K562 (cell line): ENCODE measurements around the gene MMP20. TPM values are rescaled to one million over a fixed set of nuclear protein-coding genes. Genes with fewer than 3 reads are reported as not detected.

Experiments
- ATAC-seq: fragments of 200-7000 bp; cut with Tn5 transposase; 3 replicates; pipeline ENCODE4 v1.9.1; 2020; ENCODE audit warnings: moderate library complexity
- BruUV-seq: library from RNA; stranded (reverse); fragments of 400-500 nt; replicated peaks from 2 replicates; lab custom pipeline; 2021; lab: Mats Ljungman, UMichigan
- CTCF ChIA-PET: fragments of 300-600 bp; formaldehyde crosslinking; extraction: SDS; loops from one replicate; lab custom pipeline; 2021; ENCODE audit warnings: low intra/inter-chr PET ratio; lab: Yijun Ruan, JAX
- POLR2A ChIA-PET: fragments of 300-600, 350-650 bp; sonication (Branson Sonifier 250); formaldehyde crosslinking; extraction: SDS; loops from one replicate; lab custom pipeline; 2021; ENCODE audit warnings: antibody characterized with exemption, inconsistent platforms; lab: Yijun Ruan, JAX
- DNase-seq, 4 experiments: peaks; one replicate each; pipeline versions ENCODE4 v3.0.0 to v3.0.0-alpha.2; 2011 to 2018; ENCODE audit warnings: low spot score in 3 of 4, mixed read lengths in 3 of 4; ENCODE audit errors: extremely low read depth in 1 of 4
- FAIRE-seq: peaks from 2 replicates; lab custom pipeline; 2011; peaks lifted over from hg19 to GRCh38; lab: Jason Lieb, UNC
- H2AFZ ChIP-seq: 2 replicates; pipeline ENCODE4 v1.6.0; 2011; ENCODE audit warnings: low read depth, low read length, control low read depth, inconsistent platforms
- H3K27ac ChIP-seq: fragments of 200-600 bp; 3 replicates; pipeline ENCODE4 v1.8.0; 2011; ENCODE audit warnings: low read depth, mild to moderate bottlenecking, control low read depth, inconsistent platforms, low read length, moderate library complexity, mixed read lengths; ENCODE audit errors: extremely low read depth
- H3K27me3 ChIP-seq, 2 experiments: fragments of 300-600 bp in 1 of 2; 2 replicates in 1 of 2; 3 replicates in 1 of 2; pipeline versions ENCODE4 v1.6.0 to v1.8.0; 2011; ENCODE audit warnings: inconsistent platforms in 2 of 2, low read length in 2 of 2, mild to moderate bottlenecking in 1 of 2, mixed read lengths in 1 of 2, moderate library complexity in 1 of 2; ENCODE audit not compliant: control insufficient read depth in 2 of 2, insufficient read depth in 2 of 2
- H3K36me3 ChIP-seq: fragments of 300-600 bp; 3 replicates; pipeline ENCODE4 v1.8.0; 2011; ENCODE audit warnings: mild to moderate bottlenecking, low read length, inconsistent platforms; ENCODE audit not compliant: control insufficient read depth, insufficient read depth
- H3K4me1 ChIP-seq, 2 experiments: fragments of 200-600 bp in 1 of 2; replicated peaks in 1 of 2; 2 replicates in 1 of 2; 3 replicates in 1 of 2; pipeline versions ENCODE4 v1.5.1 to v1.8.0; 2011; ENCODE audit warnings: inconsistent platforms in 2 of 2, low read length in 2 of 2, mild to moderate bottlenecking in 1 of 2, mixed read lengths in 1 of 2, moderate library complexity in 1 of 2; ENCODE audit not compliant: control insufficient read depth in 2 of 2, insufficient read depth in 2 of 2
- H3K4me2 ChIP-seq: 2 replicates; pipeline ENCODE4 v1.6.1; 2011; ENCODE audit warnings: low read length, control low read depth, inconsistent platforms, mixed read lengths; ENCODE audit not compliant: insufficient read depth
- H3K4me3 ChIP-seq: fragments of 200-600 bp; sonication (generic), shearing (Covaris generic); 2 replicates; pipeline ENCODE4 v1.5.1; 2016; ENCODE audit warnings: control low read depth, inconsistent platforms
- H3K79me2 ChIP-seq: fragments of 200-600 bp; 3 replicates; pipeline ENCODE4 v1.8.0; 2011; ENCODE audit warnings: low read length, inconsistent platforms; ENCODE audit not compliant: control insufficient read depth, insufficient read depth
- H3K9ac ChIP-seq, 2 experiments: 2 replicates each; pipeline versions ENCODE4 v1.6.0 to v1.6.1; 2011; ENCODE audit warnings: low read depth in 2 of 2, low read length in 2 of 2, control low read depth in 1 of 2, inconsistent platforms in 1 of 2, mild to moderate bottlenecking in 1 of 2, mixed read lengths in 1 of 2; ENCODE audit not compliant: insufficient read depth in 1 of 2
- H3K9me1 ChIP-seq: one replicate; pipeline ENCODE4 v1.6.0; 2011; ENCODE audit warnings: inconsistent platforms, mild to moderate bottlenecking, low read length, moderate library complexity; ENCODE audit not compliant: control insufficient read depth, insufficient read depth
- H3K9me3 ChIP-seq: replicated peaks from 2 replicates; pipeline ENCODE4 v1.5.1; 2011; ENCODE audit warnings: low read depth, low read length, inconsistent platforms; ENCODE audit not compliant: control insufficient read depth, insufficient read depth
- H4K20me1 ChIP-seq: replicated peaks from 2 replicates; pipeline ENCODE4 v1.6.1; 2011; ENCODE audit warnings: low read length, inconsistent platforms, mixed read lengths; ENCODE audit not compliant: control insufficient read depth, insufficient read depth
- ASH1L ChIP-seq: fragments of 450-650 bp; IDR thresholded peaks from 2 replicates; pipeline ENCODE4 v1.6.1; 2018; ENCODE audit warnings: borderline replicate concordance, mild to moderate bottlenecking, low read depth; ENCODE audit not compliant: partially characterized antibody
- BCOR ChIP-seq: fragments of 450-650 bp; IDR thresholded peaks from 2 replicates; pipeline ENCODE4 v1.6.1; 2016
- ELF2 ChIP-seq: fragments of 250-450 bp; sonication (Bioruptor Pico); IDR thresholded peaks from 2 replicates; pipeline ENCODE4 v1.5.0; 2021; ENCODE audit warnings: mild to moderate bottlenecking
- EWSR1 ChIP-seq: fragments of 450-650 bp; IDR thresholded peaks from 2 replicates; pipeline ENCODE4 v1.6.1; 2018; ENCODE audit warnings: borderline replicate concordance, mild to moderate bottlenecking, low read depth, moderate library complexity; ENCODE audit not compliant: partially characterized antibody
- NEUROD1 ChIP-seq: fragments of 150-350 bp; IDR thresholded peaks from 2 replicates; pipeline ENCODE4 v1.6.1; 2014; ENCODE audit warnings: borderline replicate concordance, low read length, low read depth; ENCODE audit not compliant: partially characterized antibody
- NR4A1 ChIP-seq, 2 experiments: fragments of 250-450 bp in 1 of 2; fragments of 450-650 bp in 1 of 2; sonication (Bioruptor Pico) in 1 of 2; IDR thresholded peaks; 2 replicates each; pipeline versions ENCODE4 v1.4.0 to v1.6.1; 2016 to 2020; ENCODE audit warnings: mild to moderate bottlenecking in 2 of 2, missing compliant biosample characterization in 1 of 2, missing genetic modification characterization in 1 of 2, moderate library complexity in 1 of 2
- POLR3A ChIP-seq: IDR thresholded peaks from 2 replicates; pipeline ENCODE4 v1.6.1; 2011; ENCODE audit warnings: borderline replicate concordance, mild to moderate bottlenecking, moderate library complexity; ENCODE audit not compliant: insufficient read length, insufficient read depth; ENCODE audit errors: extremely low read depth
- SAFB ChIP-seq: fragments of 200-400 bp; formaldehyde crosslinking; IDR thresholded peaks from 2 replicates; pipeline ENCODE4 v1.6.1; 2017; ENCODE audit warnings: low read depth, low read length, borderline replicate concordance
- SRSF3 ChIP-seq: fragments of 200-400 bp; formaldehyde crosslinking; IDR thresholded peaks from 2 replicates; pipeline ENCODE4 v1.6.1; 2016; ENCODE audit warnings: mild to moderate bottlenecking, low read length, moderate library complexity; ENCODE audit not compliant: insufficient read depth
- THRAP3 ChIP-seq: fragments of 450-650 bp; IDR thresholded peaks from 2 replicates; pipeline ENCODE4 v1.6.1; 2016; ENCODE audit warnings: mild to moderate bottlenecking, inconsistent platforms, borderline replicate concordance
- ZNF324 ChIP-seq: fragments of 250-450 bp; sonication (Bioruptor Pico); IDR thresholded peaks from 2 replicates; pipeline ENCODE4 v1.4.0; 2020; ENCODE audit warnings: mild to moderate bottlenecking
- ZNF41 ChIP-seq: fragments of 250-450 bp; sonication (Bioruptor Pico); conservative IDR thresholded peaks from 2 replicates; pipeline ENCODE4 v1.4.0; 2020; ENCODE audit warnings: mild to moderate bottlenecking
- WGBS: fragments of 100-300 bp; shearing (Covaris generic); methylation state at CpG from one replicate; pipeline ENCODE4 v1.1.6; 2016; ENCODE audit warnings: low coverage, mixed read lengths; ENCODE audit not compliant: insufficient coverage; ENCODE audit errors: missing lambda C conversion rate; 5-methylcytosine and 5-hydroxymethylcytosine counted together
- in situ Hi-C: fragments of 300-500 bp; cut with MboI; formaldehyde crosslinking; loops from 4 replicates; pipeline ENCODE4 v1.15.0; 2018; ENCODE audit warnings: inconsistent platforms, mixed read lengths
- intact Hi-C: fragments of 100-400 bp; cut with micrococcal nuclease; formaldehyde crosslinking; loops from 2 replicates; pipeline ENCODE4 v1.14.2; 2022
- polyA plus RNA-seq, 8 experiments: library from polyadenylated mRNA; depleted of rRNA in 4 of 8; stranded (reverse) in 5 of 8; unstranded in 3 of 8; fragments of >200 nt; fragmentation: Nextera tagmentation in 2 of 8; fragmentation: Illumina TruSeq in 1 of 8; extraction: Ambion mirVana in 2 of 8; extraction: Trizol in 1 of 8; gene quantifications; 2 replicates each; pipeline versions ENCODE4 v1.2.1 to v1.2.3, GENCODE V29; 2011 to 2014; ENCODE audit warnings: inconsistent platforms in 1 of 8, missing spikeins in 1 of 8
- total RNA-seq, 7 experiments: library from RNA; depleted of rRNA in 6 of 7; stranded (reverse); fragments of >200 nt in 6 of 7; fragmentation: Illumina TruSeq in 2 of 7; extraction: Trizol in 2 of 7; gene quantifications; 2 replicates each; pipeline versions ENCODE4 v1.2.1 to v1.2.3, GENCODE V29; 2011 to 2021; ENCODE audit warnings: low replicate concordance in 1 of 7
- TF ChIP-seq, protein P1 (sequence below): fragments of 450-650 bp; formaldehyde crosslinking; conservative IDR thresholded peaks from 2 replicates; pipeline ENCODE4 v1.4.0; 2022; ENCODE audit warnings: mild to moderate bottlenecking, missing genetic modification characterization
- TF ChIP-seq, protein P2 (sequence below): fragments of 250-450 bp; sonication (Bioruptor Pico); IDR thresholded peaks from 2 replicates; pipeline ENCODE4 v1.4.0; 2020; ENCODE audit warnings: borderline replicate concordance
- TF ChIP-seq, protein P3 (sequence below): sonication (generic); formaldehyde crosslinking; IDR thresholded peaks from 2 replicates; pipeline ENCODE4 v1.8.0; 2022; ENCODE audit warnings: mild to moderate bottlenecking, missing genetic modification reagents
- TF ChIP-seq, protein P4 (sequence below): fragments of 150-350 bp; conservative IDR thresholded peaks from 2 replicates; pipeline ENCODE4 v1.6.1; 2014; ENCODE audit warnings: low read length

The MMP20 gene
- total and polyA plus RNA-seq, 9 of the 15 experiments (the other 6 are each of a cell fraction or from before 2014, with no cell fraction given) = not detected

DNA sequence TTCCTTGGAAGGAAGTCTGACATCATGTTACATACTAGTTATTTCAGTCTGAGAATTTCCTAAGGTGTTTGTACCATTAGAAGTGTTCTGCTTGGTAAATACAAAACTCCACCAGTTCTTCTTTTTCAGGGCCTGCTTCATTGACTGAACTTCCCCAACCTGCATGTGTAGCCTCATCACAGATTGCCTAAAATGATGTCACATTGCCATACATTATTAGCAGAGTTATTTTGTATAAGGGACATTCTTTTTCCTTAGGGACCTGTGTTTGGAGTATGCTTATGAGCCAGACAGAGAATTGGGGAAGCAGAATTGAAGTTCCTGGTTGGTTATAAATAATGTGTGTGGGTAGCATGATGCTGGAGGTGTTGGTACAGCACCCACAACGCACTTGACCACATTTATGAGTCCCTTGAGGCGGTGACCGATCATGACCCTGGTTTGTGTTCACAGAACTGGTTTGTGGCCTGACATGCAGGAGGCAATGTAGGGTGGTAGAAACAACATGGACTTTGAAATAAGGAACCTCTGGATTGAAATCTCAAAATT is 78.1 kb downstream of the MMP20 start (continued):
- TF ChIP-seq NR4A1 (CRISPR knock-in tag; IDR thresholded peaks at IDR 0.05) (no peak), NR4A1 (tag; IDR thresholded peaks at IDR 0.05) (no peak), NEUROD1 (no peak), ZNF324 (CRISPR knock-in tag) (no peak), SAFB (no peak), EWSR1 (no peak)
- TF ChIP-seq, protein P1, sequence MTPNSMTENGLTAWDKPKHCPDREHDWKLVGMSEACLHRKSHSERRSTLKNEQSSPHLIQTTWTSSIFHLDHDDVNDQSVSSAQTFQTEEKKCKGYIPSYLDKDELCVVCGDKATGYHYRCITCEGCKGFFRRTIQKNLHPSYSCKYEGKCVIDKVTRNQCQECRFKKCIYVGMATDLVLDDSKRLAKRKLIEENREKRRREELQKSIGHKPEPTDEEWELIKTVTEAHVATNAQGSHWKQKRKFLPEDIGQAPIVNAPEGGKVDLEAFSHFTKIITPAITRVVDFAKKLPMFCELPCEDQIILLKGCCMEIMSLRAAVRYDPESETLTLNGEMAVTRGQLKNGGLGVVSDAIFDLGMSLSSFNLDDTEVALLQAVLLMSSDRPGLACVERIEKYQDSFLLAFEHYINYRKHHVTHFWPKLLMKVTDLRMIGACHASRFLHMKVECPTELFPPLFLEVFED (CRISPR knock-in tag) = no peak
- TF ChIP-seq, protein P2, sequence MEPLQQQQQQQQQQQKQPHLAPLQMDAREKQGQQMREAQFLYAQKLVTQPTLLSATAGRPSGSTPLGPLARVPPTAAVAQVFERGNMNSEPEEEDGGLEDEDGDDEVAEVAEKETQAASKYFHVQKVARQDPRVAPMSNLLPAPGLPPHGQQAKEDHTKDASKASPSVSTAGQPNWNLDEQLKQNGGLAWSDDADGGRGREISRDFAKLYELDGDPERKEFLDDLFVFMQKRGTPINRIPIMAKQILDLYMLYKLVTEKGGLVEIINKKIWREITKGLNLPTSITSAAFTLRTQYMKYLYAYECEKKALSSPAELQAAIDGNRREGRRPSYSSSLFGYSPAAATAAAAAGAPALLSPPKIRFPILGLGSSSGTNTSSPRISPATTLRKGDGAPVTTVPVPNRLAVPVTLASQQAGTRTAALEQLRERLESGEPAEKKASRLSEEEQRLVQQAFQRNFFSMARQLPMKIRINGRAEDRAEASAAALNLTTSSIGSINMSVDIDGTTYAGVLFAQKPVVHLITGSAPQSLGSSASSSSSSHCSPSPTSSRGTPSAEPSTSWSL = no peak

DNA sequence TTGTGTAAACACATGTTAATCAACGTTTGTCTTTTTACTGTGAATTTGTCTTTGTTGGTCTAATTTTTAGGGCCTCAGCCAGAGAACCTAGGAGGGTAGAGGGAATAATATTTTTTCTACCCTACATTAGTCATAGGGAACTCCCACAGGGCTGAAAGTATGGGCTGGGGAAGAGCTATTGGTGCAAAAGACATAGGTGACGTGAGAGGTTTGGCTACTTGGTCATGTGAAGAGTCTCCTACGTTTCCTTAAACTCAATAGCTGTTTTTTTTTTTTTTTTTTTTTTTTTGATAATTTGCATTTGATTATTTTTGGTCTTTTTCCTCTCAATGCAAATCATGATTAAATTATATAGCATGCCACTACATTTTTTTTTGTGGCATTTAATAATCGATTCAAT is 78.7 kb downstream of the MMP20 start:
- Histone ChIP-seq H3K27ac (no peak overlapping the region), H2AFZ (no peak overlapping the region), H3K36me3 (no peaks in the 10 kb centered on the region), H3K4me3 (no peak overlapping the region), H3K4me1 (no peaks in the 10 kb centered on the region), H4K20me1 (no peaks in the 10 kb centered on the region), H3K27me3 (no peaks in the 10 kb centered on the region), H3K4me2 (no peak overlapping the region), H3K9ac (no peak overlapping the region), H3K9me3 (no peaks in the 10 kb centered on the region), H3K9me1 (no peaks in the 10 kb centered on the region), H3K79me2 (no peaks in the 10 kb centered on the region)
- BruUV-seq = no TSS peak
- intact Hi-C loops = no loop called here
- WGBS = 3% methylated on average over 4 of the region's 4 CpGs
- POLR2A ChIA-PET = no interaction called here
- ATAC-seq = no peak
- in situ Hi-C loops = no loop called here
- CTCF ChIA-PET = no interaction called here
- no peak for FAIRE-seq
- DNase-seq = no peak
- TF ChIP-seq POLR3A = no peak
- TF ChIP-seq ELF2 = no peak
- no peak for TF ChIP-seq SRSF3
- TF ChIP-seq BCOR = no peak
- TF ChIP-seq, protein P3, sequence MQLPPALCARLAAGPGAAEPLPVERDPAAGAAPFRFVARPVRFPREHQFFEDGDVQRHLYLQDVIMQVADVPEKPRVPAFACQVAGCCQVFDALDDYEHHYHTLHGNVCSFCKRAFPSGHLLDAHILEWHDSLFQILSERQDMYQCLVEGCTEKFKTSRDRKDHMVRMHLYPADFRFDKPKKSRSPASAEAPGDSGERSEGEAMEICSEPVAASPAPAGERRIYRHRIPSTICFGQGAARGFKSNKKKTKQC = no peak
- no peak for TF ChIP-seq ZNF41 (CRISPR knock-in tag)
- TF ChIP-seq, protein P4, sequence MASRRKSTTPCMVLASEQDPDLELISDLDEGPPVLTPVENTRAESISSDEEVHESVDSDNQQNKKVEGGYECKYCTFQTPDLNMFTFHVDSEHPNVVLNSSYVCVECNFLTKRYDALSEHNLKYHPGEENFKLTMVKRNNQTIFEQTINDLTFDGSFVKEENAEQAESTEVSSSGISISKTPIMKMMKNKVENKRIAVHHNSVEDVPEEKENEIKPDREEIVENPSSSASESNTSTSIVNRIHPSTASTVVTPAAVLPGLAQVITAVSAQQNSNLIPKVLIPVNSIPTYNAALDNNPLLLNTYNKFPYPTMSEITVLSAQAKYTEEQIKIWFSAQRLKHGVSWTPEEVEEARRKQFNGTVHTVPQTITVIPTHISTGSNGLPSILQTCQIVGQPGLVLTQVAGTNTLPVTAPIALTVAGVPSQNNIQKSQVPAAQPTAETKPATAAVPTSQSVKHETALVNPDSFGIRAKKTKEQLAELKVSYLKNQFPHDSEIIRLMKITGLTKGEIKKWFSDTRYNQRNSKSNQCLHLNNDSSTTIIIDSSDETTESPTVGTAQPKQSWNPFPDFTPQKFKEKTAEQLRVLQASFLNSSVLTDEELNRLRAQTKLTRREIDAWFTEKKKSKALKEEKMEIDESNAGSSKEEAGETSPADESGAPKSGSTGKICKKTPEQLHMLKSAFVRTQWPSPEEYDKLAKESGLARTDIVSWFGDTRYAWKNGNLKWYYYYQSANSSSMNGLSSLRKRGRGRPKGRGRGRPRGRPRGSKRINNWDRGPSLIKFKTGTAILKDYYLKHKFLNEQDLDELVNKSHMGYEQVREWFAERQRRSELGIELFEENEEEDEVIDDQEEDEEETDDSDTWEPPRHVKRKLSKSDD = no peak
- TF ChIP-seq ASH1L = no peak
- TF ChIP-seq THRAP3 = no peak
